T47D (cell line): Measurements from ENCODE around the gene OR52B2.
"Not testable (repeated sequence)": the region's sequence is repeated elsewhere in the genome, so short reads cannot be mapped to it uniquely, and the experiment has no call there.

ENCODE experiments used
- DNase-seq, 2 experiments: peaks; one replicate each; pipeline versions ENCODE4 v3.0.0 to v3.0.0-alpha.2; 2011 to 2012; ENCODE audit warnings: low read depth in 1 of 2, low spot score in 1 of 2
- JUND ChIP-seq: IDR thresholded peaks from 2 replicates; pipeline ENCODE4 v1.6.1; 2012; ENCODE audit warnings: low read depth
- in situ Hi-C: cut with HindIII; loops from 2 replicates; pipeline ENCODE4 v1.10.0; 2016; ENCODE audit warnings: low sequenced_read_pairs, low pct_unique_long_range_greater_than_20kb

OR52B2 gene

DNA sequence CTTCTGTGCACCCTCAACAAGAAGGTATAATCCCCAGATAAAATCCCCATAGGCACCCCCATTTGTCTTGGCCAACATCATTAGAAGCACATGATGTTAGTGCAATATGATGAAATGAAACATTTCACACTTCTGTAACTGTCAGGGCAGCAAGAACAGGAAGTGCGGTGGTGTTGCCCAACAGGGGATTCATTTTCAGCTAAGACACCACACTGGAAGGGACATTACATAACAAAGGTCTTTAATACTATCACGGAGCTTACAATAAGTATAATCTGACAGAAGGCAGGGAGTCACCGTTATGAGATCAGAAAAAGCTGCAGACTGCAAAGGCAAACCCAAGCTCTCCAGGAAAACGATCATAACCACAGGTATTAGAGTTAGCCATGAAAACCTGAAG is 30.8 kb upstream of the OR52B2 start:
- no peak for TF ChIP-seq JUND
- DNase-seq: no peak
- in situ Hi-C loops: no loop called here

DNA sequence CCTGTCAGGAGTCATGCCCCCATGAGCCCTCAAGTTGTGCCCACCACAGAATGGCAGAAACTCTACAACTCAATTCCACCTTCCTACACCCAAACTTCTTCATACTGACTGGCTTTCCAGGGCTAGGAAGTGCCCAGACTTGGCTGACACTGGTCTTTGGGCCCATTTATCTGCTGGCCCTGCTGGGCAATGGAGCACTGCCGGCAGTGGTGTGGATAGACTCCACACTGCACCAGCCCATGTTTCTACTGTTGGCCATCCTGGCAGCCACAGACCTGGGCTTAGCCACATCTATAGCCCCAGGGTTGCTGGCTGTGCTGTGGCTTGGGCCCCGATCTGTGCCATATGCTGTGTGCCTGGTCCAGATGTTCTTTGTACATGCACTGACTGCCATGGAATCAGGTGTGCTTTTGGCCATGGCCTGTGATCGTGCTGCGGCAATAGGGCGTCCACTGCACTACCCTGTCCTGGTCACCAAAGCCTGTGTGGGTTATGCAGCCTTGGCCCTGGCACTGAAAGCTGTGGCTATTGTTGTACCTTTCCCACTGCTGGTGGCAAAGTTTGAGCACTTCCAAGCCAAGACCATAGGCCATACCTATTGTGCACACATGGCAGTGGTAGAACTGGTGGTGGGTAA is 29.2 kb upstream of the OR52B2 start, which contains the start of gene OR52W1:
Gene OR52W1 (plus strand): TSS at position 51 of the 637 bp plus-strand sequence. CDS start 0 bp downstream, at position 51.
- TF ChIP-seq JUND: no peak
- no peak for DNase-seq
- in situ Hi-C loops: no loop called here

- DNase-seq: no peak
- TF ChIP-seq JUND: no peak
- in situ Hi-C loops: no loop called here
Observed at GRCh38 chr11:6197466-6198200, 27.5 kb upstream of the OR52B2 start.

GRCh38 chr11:6196396-6196795 is 26.3 kb upstream of the OR52B2 start:
- in situ Hi-C loops: no loop called here
- no peak for DNase-seq
- no peak for TF ChIP-seq JUND

DNA sequence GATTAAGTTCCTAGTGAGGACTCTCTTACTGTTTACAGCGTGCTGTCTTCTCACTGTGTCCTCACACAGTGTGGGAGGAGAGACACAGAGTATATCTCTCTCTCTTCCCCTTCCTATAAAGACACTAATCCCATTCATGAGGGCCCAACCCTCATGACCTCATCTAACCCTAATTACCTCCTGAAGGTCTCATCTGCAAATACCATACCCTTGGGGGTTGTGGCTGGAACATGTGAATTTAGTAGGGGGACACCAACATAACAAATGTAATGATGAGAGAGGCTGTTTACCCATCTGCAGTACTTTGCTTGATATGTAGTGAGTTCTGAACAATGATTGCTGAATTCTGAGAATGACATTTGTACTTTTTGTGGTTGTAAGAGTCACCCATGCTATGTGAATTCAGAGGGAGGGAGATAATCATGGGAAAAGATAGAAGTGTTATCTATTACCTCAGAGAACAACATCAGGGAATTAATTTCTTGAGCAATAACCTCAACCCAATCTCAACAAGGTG is 24.0 kb upstream of the OR52B2 start:
- TF ChIP-seq JUND: no peak
- in situ Hi-C loops: no loop called here
- no peak for DNase-seq

- in situ Hi-C loops: no loop called here
- no peak for DNase-seq
- TF ChIP-seq JUND: no peak
Observed at GRCh38 chr11:6191742-6192141, 21.6 kb upstream of the OR52B2 start.

GRCh38 chr11:6175440-6175839 is 5.3 kb upstream of the OR52B2 start:
- no peak for DNase-seq
- TF ChIP-seq JUND: no peak
- in situ Hi-C loops: no loop called here

GRCh38 chr11:6156628-6157359 is 13.3 kb downstream of the OR52B2 start:
- DNase-seq: no peak
- in situ Hi-C loops: no loop called here
- no peak for TF ChIP-seq JUND

GRCh38 chr11:6152126-6152525 is 18.0 kb downstream of the OR52B2 start:
- in situ Hi-C loops: no loop called here
- TF ChIP-seq JUND: no peak

GRCh38 chr11:6151117-6151516 is 19.0 kb downstream of the OR52B2 start:
- DNase-seq: no peak
- in situ Hi-C loops: no loop called here
- TF ChIP-seq JUND: no peak

More at GRCh38 chr11:6152126-6152525, 18.0 kb downstream of the OR52B2 start:
- no peak for DNase-seq

GRCh38 chr11:6143737-6144136 is 26.4 kb downstream of the OR52B2 start:
- in situ Hi-C loops: not testable (repeated sequence)

GRCh38 chr11:6142936-6143335 is 27.2 kb downstream of the OR52B2 start:
- TF ChIP-seq JUND: no peak
- no peak for DNase-seq
- in situ Hi-C loops: no loop called here

More at GRCh38 chr11:6143737-6144136, 26.4 kb downstream of the OR52B2 start:
- not testable (repeated sequence) for DNase-seq

GRCh38 chr11:6135936-6136335 is 34.2 kb downstream of the OR52B2 start:
- in situ Hi-C loops, DNase-seq: not testable (repeated sequence)
